Glutamatergic neuron (in vitro differentiated cells): ENCODE data around the gene CCND3. TPM values are rescaled to one million over a fixed set of nuclear protein-coding genes. Genes with fewer than 3 reads are reported as not detected.

Source experiments
- DNase-seq: peaks from one replicate; pipeline ENCODE4 v3.0.0; 2022
- H3K27ac Mint-ChIP-seq: one replicate; pipeline ENCODE4 v1.8.0; 2020; ENCODE audit warnings: mild to moderate bottlenecking, mixed read lengths, inconsistent platforms; ENCODE audit not compliant: unreplicated experiment
- H3K27me3 Mint-ChIP-seq: one replicate; pipeline ENCODE4 v1.8.0; 2020; ENCODE audit warnings: mild to moderate bottlenecking, moderate library complexity, mixed read lengths, inconsistent platforms; ENCODE audit not compliant: unreplicated experiment
- H3K36me3 Mint-ChIP-seq: one replicate; pipeline ENCODE4 v1.8.0; 2020; ENCODE audit warnings: mild to moderate bottlenecking, mixed read lengths, inconsistent platforms; ENCODE audit not compliant: unreplicated experiment
- H3K4me1 Mint-ChIP-seq: one replicate; pipeline ENCODE4 v1.8.0; 2020; ENCODE audit warnings: mild to moderate bottlenecking, low read depth, mixed read lengths, inconsistent platforms; ENCODE audit not compliant: unreplicated experiment
- H3K4me3 Mint-ChIP-seq: one replicate; pipeline ENCODE4 v1.8.0; 2020; ENCODE audit warnings: mild to moderate bottlenecking, mixed read lengths, inconsistent platforms; ENCODE audit not compliant: unreplicated experiment
- H3K9me3 Mint-ChIP-seq: one replicate; pipeline ENCODE4 v1.8.0; 2020; ENCODE audit warnings: mild to moderate bottlenecking, moderate library complexity, mixed read lengths, inconsistent platforms; ENCODE audit not compliant: unreplicated experiment
- CTCF ChIP-seq: fragments of 200-600 bp; sonication (generic); IDR thresholded peaks from one replicate; pipeline ENCODE4 v1.5.0; 2021; ENCODE audit not compliant: partially characterized antibody, unreplicated experiment
- total RNA-seq: library from RNA; stranded (reverse); fragmentation: NEBNext Ultra II Directional; extraction: Animal tissue kit (Norgen Biotek cat#: 25700); gene quantifications from one replicate; pipeline ENCODE4 v1.2.1, GENCODE V29; 2021; ENCODE audit not compliant: unreplicated experiment

CCND3 gene
- total RNA-seq, 1 donor from 2014 or later: 27.1 TPM

- Mint-ChIP-seq H3K36me3 (no peaks in the 10 kb centered on the region), H3K4me1 (no peaks in the 10 kb centered on the region), H3K4me3 (no peak overlapping the region), H3K27me3 (no peaks in the 10 kb centered on the region), H3K27ac (no peak overlapping the region), H3K9me3 (no peaks in the 10 kb centered on the region)
- no peak for TF ChIP-seq CTCF
- DNase-seq: no peak
Observed at GRCh38 chr6:41914343-41914742, 27.3 kb downstream of the CCND3 start.

GRCh38 chr6:41909727-41910126 lies 31.9 kb downstream of the CCND3 start:
- no peak for TF ChIP-seq CTCF
- Mint-ChIP-seq H3K4me1 (no peaks in the 10 kb centered on the region), H3K4me3 (no peak overlapping the region), H3K27me3 (no peaks in the 10 kb centered on the region), H3K36me3 (peaks cover 4% of the 10 kb centered on the region), H3K27ac (no peak overlapping the region), H3K9me3 (no peaks in the 10 kb centered on the region)
- DNase-seq: no peak

GRCh38 chr6:41901882-41902519 lies 39.6 kb downstream of the CCND3 start:
- H3K27ac Mint-ChIP-seq: no peak overlapping the region

GRCh38 chr6:41900861-41901260 lies 40.7 kb downstream of the CCND3 start:
- no peak overlapping the region for H3K4me3 Mint-ChIP-seq
- peaks cover 1% of the 10 kb centered on the region for H3K9me3 Mint-ChIP-seq
- H3K27ac Mint-ChIP-seq: no peak overlapping the region
- H3K27me3 Mint-ChIP-seq: peaks cover 1% of the 10 kb centered on the region
- H3K4me1 Mint-ChIP-seq: peaks cover 5% of the 10 kb centered on the region
- no peak for TF ChIP-seq CTCF
- DNase-seq: no peak
- no peaks in the 10 kb centered on the region for H3K36me3 Mint-ChIP-seq

More at GRCh38 chr6:41901882-41902519, 39.6 kb downstream of the CCND3 start:
- DNase-seq: peak; percentile 25
- H3K4me1 Mint-ChIP-seq: peaks cover 5% of the 10 kb centered on the region
- H3K36me3 Mint-ChIP-seq: peaks cover 4% of the 10 kb centered on the region
- H3K27me3 Mint-ChIP-seq: peaks cover 1% of the 10 kb centered on the region
- peaks cover 1% of the 10 kb centered on the region for H3K9me3 Mint-ChIP-seq
- no peak for TF ChIP-seq CTCF
- H3K4me3 Mint-ChIP-seq: no peak overlapping the region

GRCh38 chr6:41896281-41896680 lies 45.3 kb downstream of the CCND3 start:
- TF ChIP-seq CTCF: no peak
- Mint-ChIP-seq H3K36me3 (no peaks in the 10 kb centered on the region), H3K27me3 (peaks cover 4% of the 10 kb centered on the region), H3K4me1 (peaks cover 5% of the 10 kb centered on the region), H3K9me3 (no peaks in the 10 kb centered on the region), H3K4me3 (peak overlapping the region; percentile 91), H3K27ac (peak overlapping the region; percentile 9)
- no peak for DNase-seq
